SW 1271 (cell line): Measurements from ENCODE around the gene SPATA33.
A peak's percentile ranks its signal among the peaks of the same experiment; 100 is the strongest.
"Not testable (repeated sequence)": the region's sequence is repeated elsewhere in the genome, so short reads cannot be mapped to it uniquely, and the experiment has no call there.

Source experiments
- DNase-seq, 2 experiments: peaks; one replicate each; lab custom pipeline; 2025; lab: John Stamatoyannopoulos, UW

SPATA33 gene

DNA sequence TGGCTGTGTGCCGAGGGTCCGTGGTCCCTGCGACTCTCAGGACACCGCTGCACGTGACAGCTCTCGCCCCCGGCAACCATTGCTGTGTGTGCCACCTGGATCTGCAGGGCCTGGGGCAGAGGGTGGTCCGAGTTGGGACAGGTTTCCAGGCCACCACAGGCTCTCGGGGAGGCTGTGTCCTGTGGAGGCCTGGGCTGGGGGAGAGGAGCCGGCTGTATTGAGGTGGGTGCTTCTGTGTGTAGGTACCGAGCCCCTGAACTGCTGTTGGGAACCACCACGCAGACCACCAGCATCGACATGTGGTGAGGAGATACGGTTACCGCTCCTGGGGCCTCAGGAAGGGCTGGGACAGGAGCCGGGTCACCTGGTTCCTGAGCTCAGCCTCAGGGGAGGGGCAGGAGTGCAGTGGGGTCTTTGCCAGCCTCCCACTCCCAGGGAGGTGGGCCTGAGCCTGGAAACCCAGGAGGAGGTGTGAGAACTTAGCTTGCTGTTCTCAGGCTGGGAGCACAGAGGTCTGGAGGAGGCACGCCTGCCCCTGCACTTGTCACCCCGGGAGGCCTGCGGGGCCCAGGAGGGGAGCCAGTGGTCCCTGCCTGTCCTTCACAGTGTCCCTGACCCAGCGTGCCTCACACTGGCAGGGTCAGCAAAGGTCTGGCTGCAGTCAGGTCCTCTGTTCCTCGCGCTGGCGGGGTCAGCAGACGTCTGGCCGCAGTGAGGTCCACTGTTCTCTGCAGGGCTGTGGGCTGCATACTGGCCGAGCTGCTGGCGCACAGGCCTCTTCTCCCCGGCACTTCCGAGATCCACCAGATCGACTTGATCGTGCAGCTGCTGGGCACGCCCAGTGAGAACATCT lies 36.5 kb downstream of the SPATA33 start:
- no peak for DNase-seq

DNA sequence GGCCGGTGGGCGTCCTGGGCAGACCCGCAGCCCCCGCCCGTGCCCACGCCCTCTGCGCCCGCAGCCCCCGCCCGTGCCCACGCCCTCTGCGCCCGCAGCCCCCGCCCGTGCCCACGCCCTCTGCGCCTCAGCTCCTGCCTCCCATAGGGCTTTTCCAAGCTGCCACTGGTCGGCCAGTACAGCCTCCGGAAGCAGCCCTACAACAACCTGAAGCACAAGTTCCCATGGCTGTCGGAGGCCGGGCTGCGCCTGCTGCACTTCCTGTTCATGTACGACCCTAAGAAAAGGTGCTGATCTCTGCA lies 37.1 kb downstream of the SPATA33 start:
- DNase-seq: not testable (repeated sequence)

DNA sequence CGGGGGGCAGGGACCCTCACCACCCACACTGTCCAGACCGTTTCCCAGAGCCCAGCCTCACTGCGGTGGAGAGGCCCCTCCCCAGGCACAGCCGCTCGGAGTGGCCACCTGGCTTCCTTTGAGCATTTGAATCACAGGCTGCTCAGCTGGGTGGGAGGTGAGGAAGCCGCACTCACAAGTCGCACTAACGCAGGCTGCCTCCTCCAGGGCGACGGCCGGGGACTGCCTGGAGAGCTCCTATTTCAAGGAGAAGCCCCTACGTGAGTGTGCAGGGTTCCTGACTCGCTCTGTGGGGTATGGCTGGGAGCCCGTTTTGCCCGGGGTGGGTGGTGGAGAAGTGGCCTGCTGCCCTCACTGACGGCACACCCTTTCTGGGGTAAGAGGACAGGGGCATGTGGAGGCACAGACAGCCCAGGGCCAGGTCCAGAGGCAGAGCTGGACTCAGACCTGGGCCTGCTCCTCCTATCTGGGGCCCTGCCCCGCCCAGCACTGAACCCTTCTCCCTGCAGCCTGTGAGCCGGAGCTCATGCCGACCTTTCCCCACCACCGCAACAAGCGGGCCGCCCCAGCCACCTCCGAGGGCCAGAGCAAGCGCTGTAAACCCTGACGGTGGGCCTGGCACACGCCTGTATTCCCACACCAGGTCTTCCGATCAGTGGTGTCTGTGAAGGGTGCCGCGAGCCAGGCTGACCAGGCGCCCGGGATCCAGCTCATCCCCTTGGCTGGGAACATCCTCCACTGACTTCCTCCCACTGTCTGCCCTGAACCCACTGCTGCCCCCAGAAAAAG lies 37.6 kb downstream of the SPATA33 start:
- DNase-seq: no peak

DNA sequence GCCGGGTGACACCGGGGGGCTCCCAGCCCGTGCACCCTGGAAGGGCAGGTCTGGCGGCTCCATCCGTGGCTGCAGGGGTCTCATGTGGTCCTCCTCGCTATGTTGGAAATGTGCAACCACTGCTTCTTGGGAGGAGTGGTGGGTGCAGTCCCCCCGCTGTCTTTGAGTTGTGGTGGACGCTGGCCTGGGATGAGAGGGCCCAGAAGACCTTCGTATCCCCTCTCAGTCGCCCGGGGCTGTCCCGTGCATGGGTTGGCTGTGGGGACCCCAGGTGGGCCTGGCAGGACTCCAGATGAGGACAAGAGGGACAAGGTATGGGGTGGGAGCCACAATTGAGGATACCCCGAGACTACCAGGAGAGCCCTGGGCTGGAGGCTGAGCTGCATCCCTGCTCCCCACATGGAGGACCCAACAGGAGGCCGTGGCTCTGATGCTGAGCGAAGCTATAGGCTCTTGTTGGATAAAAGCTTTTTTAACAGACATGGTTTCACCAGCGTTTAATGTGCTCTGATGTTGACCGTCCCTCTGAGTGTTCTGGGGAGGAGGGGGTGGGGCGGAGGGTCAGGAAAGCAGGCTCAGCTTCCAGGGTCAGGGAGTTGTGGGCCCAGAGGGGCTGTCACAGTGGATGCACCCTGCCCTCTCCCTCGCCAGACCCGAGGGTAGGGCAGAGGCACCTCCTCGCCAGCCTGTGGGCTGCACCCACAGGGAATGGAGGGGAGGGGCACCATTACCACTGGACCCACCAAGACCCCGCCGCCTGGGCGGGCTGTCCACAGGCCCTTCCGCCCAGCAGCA lies 38.4 kb downstream of the SPATA33 start:
- no peak for DNase-seq

DNA sequence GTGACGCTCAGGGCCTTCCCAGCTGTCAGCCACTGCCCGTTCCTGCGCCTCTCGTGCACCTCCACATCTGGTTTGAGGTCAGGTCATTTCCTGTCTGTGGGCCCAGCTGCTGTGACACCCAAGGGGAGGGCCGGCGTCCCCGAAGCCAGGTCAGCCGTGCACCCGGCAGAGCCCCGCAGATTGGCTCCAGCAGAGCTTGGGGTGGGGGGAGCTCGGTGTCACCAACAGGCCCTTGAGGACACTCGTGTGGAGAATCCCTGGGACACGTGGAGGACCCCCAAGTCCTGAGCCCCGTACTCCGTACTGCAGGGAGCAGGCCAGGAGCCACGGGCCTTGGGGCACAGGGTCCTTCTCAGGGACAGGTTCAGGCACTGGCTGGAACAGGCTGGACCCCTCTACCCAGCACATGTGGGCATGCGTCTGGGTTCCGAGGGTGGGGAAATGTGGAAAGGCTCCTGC lies 39.1 kb downstream of the SPATA33 start:
- DNase-seq: no peak

DNA sequence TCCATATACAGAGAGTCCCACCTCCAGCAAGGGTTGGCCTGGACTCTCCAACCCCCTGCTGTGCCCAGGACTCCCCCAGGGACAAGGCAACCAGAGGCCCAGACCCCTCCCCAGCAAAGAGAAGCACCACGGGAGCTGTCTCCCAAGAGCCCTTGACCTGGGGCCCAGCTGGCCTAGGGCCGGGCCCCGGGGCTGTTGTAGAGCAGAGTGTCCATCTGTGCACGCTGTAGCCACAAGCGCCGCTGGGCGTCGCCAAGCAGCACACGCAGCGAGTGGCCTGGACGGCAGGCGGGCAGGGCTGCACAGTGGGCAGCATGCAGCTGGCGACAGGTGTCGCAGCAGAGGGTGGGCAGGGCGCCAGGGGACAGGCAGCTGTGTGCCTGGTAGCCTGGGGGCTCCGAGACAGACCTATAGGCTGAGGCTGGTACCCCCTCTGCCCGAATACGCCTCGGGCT lies 39.6 kb downstream of the SPATA33 start:
- DNase-seq: no peak

DNA sequence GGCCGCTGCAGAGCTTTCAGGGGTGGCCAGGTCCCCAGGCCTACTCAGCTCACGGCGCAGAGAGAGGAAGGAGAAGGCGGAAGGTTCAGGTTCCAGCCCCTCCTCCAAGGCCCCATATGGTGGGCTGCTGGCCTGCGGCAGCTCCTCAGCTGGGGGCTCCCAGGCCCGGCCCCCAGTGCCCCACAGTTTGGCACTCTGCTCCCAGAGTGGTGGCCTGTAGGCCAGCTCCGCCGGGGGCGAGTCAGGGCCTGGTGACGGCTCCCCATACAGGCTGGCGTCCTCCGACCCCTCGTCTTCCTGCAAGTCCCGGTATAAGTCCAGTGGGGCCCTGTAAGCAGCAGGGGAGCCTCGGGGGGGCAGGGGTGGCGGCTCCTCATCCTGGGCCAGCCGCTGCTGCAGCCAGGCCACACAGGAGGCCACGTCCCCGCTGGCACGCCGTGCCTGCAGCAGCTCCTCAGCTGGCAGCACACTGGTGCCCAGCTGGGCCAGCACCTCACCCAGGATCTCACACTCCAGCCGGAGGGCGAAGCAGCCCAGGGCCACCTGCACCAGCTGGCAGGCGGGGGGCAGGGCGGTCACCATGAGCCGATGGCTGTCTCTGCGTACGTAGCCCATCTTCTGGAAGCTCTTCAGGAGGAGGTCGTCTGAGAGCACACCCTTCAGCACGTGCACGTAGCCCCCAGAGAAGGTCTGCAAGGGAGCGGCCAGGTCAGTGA lies 40.1 kb downstream of the SPATA33 start:
- no peak for DNase-seq

DNA sequence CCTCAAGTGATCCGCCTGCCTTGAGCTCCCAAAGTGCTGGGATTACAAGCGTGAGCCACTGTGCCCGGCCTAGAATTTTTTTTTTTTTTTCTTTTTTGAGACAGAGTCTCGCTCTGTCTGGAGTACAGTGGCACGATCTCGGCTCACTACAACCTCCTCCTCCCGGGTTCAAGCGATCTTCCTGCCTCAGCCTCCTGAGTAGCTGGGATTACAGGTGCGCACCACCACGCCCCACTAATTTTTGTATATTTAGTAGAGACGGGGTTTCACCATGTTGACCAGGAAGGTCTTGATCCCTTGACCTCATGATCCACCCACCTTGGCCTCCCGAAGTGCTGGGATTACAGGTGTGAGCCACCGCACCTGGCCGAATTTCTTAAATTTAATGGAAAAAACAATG lies 41.1 kb downstream of the SPATA33 start:
- not testable (repeated sequence) for DNase-seq

DNA sequence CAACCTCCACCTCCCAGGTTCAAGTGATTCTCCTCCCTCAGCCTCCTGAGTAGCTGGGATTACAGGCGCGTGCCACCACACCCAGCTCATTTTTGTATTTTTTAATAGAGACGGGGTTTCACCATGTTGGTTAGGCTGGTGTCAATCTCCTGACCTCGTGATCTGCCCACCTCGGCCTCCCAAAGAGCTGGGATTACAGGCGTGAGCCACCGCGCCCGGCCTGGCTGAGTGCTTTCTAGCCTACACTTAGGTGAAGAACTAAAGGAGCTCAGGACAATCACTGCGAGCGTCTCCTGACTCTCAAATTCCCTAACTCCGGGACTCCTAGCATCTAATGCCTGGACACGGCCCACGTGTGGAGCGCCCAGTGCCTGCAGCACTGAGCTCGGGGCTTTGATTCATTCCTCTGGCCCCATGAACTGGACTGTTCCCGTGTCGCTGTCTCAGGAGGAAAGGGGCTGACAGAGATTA lies 42.0 kb downstream of the SPATA33 start:
- not testable (repeated sequence) for DNase-seq

DNA sequence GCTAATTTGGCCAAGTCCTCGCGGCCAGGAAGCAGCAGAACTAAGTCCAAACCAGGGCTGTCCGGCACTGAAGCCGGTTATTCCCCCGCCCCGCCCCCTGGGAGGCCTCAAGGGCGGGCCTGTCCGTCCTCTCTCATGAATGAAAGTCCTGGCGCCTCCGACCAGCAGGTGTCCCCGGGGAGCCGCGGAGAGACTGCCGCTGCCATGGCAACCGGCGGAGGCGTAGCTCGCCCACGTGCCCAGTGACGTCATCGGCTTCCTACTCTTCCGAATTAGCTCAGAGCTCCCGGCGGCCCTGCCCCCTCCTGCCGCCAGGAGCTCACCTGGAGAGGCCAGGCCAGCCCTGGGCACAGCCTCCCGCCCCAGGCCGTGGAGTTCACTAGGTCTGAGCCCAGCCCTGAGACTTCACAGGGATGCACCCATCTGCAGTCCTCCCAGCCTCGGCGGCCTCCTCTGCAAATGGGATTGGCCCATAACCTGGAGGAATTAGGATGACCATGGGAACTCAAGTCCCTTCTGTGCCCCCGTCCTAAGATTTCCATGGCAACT lies 42.5 kb downstream of the SPATA33 start:
- peak; percentile 97 for DNase-seq

DNA sequence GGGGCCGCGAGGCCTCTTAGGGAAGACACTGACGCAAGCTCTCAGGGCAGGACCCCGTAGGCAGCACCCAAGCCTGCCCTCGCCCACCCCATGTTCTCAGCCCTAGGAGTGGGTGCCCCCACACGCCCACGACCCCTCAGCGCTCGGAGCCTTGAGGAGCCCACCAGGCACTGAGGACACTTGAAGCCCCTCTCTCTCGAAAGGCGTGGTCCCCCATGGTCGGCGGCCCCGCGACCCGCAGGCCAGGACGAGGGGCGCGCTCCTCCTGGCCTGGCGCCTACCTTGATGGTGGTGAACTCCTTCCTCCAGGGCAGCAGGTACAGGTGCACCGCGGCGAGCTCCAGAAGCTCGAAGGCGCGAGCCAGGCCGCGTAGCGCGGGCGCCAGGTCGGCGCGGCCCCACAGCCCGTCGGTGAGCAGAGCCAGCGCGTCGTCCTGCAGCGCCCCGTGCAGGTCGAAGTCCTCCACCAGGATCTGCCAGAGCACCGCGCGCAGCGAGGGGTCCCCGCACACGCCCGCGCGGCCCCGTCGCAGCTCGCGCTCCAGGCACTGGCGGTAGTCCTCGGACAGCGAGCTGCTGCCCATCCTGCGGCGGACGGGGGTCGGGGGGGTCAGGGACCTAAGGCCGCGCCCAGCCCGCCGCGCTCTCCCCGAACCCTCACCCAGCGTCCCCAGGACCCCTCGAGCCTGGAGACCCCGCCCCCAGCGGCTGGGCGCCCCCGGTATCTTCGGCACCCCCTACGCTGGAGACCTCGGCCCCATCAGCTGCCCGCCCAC lies 43.2 kb downstream of the SPATA33 start:
- no peak for DNase-seq

DNA sequence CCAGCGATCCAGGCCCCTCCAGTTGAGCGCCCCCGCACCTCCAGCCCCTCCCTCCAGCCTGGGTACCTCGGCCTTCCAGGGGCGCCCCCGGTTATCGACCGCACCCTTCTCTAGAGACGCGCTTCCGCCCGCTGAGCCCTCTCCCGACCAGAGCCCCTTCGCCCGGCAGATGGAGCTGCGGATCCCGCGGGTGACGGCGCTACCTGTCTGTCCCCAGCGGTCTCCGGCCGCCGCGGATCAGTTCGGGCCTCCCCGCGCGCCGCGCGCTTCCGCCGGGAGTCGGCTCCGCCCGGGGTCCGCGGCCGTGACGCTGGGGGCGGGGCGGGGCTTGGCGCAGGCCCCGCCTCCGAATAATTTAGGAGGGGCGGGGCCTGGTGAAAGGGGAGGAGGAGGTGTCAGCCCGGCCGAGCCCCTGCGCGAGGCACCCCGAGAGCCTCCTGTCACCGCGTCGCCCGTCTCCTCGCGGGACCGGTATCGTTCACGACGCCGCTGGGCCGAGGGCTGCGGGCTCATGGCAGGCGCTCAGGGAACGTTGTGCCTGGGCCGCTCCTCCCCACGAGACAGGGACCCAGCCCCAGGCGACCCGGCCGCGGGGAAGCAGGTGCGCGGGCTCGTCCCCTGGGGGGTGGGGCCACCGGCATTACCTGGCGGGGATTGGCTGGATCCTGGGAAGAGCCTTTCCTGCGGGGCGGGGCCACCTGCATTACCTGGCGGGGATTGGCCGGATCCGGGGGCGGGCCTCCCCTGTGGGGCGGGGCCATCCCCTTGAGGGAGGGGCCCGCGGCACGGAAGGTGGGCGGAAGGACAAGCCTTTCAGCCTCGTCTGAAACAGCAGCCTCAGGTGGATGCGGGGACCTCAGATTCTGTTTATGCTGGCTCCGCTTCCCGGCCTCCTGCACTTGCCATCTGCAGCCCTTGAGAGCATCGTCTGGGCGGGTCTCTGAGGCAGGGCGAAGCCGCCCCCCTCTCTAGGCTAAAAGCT lies 44.1 kb downstream of the SPATA33 start, which contains the start of gene SPATA2L:
TSS of gene SPATA2L (minus strand) at position 281 of the 982 bp plus-strand sequence. CDS start 473 bp downstream, outside the sequence.
- DNase-seq: peak; percentile 68 to 83

DNA sequence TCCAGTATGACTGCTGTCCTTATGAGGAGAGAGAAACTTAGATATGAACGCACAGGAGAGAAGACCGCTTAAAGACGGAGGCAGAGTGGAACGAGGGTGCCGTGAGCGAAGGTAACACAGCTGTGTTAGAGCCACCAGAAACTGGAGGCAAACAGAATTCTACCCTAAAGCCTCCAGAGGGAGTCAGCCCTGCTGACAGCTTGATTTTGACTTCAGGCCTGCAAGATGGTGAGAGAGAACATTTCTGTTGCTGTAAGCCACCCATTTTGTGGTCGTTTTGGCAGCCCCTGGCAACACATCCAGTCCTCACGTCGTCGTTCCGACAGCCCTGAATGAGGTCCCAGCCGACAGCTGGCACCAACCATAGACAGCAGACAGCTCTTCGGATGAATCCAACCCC lies 46.6 kb downstream of the SPATA33 start:
- DNase-seq: no peak

DNA sequence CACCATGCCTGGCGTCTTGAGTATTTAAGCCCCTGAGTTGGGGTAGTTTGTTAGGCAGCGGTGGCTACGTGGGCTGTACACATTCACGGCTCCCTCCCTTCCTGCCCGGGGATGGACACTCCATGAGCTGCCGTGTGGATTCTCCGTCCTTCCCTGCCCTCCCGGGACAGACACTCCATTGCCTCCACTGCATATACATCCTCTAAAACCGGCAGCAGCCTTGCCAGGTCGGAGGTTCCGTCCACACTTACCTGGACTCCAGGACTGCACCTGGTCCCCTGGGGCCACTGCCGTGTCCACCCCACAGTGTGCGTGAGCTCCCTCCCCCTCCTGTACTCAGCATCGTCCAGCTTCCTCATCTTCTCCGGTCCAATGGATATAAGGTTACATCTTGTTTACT lies 47.4 kb downstream of the SPATA33 start:
- DNase-seq: no peak

DNA sequence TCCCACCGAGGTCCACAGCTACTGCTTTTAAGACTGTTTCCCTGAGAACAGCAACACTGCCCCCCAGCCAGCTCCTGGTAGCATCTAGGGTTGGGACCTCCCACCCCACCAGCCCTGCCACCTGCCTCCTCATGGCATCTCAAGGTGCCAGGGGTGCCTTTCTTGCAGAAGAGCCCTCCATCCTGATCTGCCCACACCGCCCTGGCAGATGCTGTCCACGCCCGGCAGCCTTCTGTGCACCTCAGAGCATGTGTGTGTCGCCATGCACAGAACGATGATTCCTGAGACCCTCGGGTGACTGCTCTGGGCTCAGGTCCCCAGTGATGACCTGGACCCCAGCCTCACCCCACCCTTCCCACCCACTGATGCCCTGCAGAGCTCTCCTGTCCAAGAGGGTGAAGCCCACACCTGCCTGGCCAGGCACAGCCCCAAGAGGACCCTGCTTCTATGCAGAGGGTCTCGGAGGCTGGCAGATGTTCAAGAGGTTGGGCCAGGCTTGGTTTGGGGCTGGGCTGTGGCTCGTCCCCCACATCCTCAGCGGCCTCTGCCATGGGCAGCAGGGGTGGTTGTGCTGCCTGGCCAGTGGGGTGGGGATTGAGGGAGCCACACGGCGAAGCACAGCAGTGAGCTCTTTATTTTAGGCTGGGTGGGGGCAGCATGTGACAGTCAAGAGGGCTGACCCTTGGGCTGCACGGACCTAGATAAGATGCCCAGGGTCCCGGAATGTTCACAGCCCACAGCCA lies 49.1 kb downstream of the SPATA33 start:
- no peak for DNase-seq

DNA sequence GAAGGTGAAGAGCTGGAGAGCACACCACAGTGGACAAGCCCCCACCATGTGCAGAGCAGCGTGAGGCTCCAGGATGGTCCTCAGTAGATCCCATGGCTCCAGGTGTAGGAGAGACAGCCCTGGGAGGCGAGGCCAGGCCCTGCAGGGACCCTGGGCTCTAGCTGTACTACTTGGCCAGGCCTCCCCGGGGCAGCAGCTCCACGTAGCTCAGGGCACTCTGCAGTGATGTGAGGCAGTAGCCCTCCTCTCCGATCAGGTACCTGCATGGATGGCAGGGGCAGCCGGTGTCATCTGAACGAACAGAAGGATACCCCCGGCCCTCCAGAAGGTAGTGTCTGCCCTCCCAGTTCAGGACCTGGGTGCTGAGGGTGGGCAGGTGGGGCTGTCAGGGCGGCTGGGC lies 50.1 kb downstream of the SPATA33 start:
- no peak for DNase-seq

DNA sequence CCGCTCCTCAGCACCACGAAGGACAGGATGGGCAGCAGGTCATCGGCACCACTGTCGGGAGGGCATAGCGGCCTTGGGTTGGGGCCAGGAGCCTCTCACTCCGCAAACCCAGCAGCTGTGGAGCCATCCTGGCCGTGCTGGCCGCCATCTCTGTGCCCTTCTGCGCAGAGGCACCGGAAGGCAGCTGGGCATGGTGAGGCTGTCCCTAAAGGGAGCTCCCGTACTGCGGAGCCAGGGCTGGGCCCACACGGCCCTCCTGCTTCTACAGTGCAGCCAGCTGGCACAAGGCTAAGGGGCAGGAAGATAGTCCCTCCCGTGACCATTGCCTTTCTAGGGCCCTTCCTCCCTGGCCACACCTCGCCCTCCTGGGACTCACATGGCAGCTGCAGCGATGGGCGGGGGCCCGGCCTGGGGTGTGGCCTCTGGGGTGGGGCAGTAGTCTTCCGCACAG lies 50.9 kb downstream of the SPATA33 start:
- no peak for DNase-seq

DNA sequence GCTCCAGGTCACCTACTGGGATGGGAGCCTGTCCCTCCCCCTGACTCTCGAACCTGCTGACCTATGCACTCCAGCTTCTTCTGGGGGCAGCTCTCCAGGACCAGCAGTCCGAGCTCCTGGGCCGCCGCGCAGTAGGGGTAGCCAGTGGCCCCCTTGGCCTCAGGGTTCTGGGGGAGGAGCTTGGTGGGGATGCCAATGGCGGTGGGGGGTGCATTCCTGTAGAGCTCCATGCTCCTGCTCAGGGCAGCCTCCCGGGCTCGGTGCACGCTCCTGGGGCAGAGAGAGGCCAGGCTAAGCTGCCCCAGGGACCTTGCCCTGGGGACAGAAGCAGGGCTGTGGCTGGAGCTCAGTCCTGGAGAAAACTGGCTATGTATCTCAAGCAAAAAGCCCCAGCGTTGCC lies 51.5 kb downstream of the SPATA33 start:
- no peak for DNase-seq
